Measurements from ENCODE around the gene IL17C. TPM values are rescaled to one million over a fixed set of nuclear protein-coding genes. Genes with fewer than 3 reads are reported as not detected.
"Not testable (repeated sequence)": the region's sequence is repeated elsewhere in the genome, so short reads cannot be mapped to it uniquely, and the experiment has no call there.

Gene IL17C
- polyA plus RNA-seq, 1 of the 3 experiments (the other 2 are of a cell fraction): 0.07 TPM

DNA sequence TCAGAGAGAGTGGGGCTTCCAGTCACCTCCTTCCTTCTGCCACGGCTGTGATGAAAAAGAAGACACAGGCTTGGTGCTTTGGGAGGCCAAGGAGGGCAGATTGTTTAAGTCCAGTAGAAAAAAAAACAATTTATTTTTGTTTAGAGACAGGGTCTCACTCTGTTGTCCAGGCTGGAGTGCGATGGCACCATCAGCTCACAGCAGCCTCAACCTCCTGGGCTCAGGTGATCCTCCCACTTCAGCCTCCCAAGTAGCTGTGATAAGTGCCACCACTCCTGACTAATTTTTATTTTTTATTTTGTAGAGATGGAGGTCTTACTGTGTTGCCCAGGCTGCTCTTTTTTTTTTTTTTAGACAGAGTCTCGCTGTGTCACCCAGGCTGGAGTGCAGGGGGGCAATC lies 27.2 kb downstream of the IL17C start:
- CTCF ChIA-PET: interaction anchor here (0.9 to 1.2 kb wide), 2 partner anchors 9 to 88 kb away, joined by 3 read pairs; no protein-coding TSS in a partner anchor
- H3K9me3 ChIP-seq: no peaks in the 10 kb centered on the region
- H3K4me2 ChIP-seq: no peak overlapping the region
- peaks cover 0 to 3% of the 10 kb centered on the region in 2 experiments for H3K36me3 ChIP-seq (replicated peaks in 1 of 2; ENCODE audit: control insufficient read depth in 1 of 2, insufficient read depth in 2 of 2, low read length in 1 of 2)
- TF ChIP-seq EP300 (IDR thresholded peaks at IDR 0.05; ENCODE audit: borderline replicate concordance in 1 of 2, low read depth in 1 of 2, low read length in 1 of 2) (no peak), RFX5 (IDR thresholded peaks at IDR 0.05; ENCODE audit: low read length) (no peak), EZH2phosphoT487 (IDR thresholded peaks at IDR 0.05; ENCODE audit: borderline replicate concordance, low read depth) (no peak), TAF1 (IDR thresholded peaks at IDR 0.05; ENCODE audit: borderline replicate concordance, low read depth, low read length) (no peak), CHD2 (IDR thresholded peaks at IDR 0.05; ENCODE audit: low read length, partially characterized antibody) (no peak), FOSL2 (IDR thresholded peaks at IDR 0.05; ENCODE audit: borderline replicate concordance, low read depth) (no peak), RXRA (IDR thresholded peaks at IDR 0.05; ENCODE audit: borderline replicate concordance, low read depth) (no peak), GATA2 (CRISPR knock-in tag; IDR thresholded peaks at IDR 0.05) (no peak), ELF1 (IDR thresholded peaks at IDR 0.05) (no peak)
- POLR2A ChIA-PET: no interaction called here
- H3K27me3 ChIP-seq (ENCODE audit: insufficient read depth): no peaks in the 10 kb centered on the region
- 95% methylated on average over 3 of the region's 3 CpGs for WGBS (ENCODE audit: low lambda C conversion rate)
- no peak overlapping the region for H2AFZ ChIP-seq (ENCODE audit: low read depth)
- H3F3A ChIP-seq (replicated peaks; ENCODE audit: insufficient read depth): peaks cover 4% of the 10 kb centered on the region
- peaks cover 6% of the 10 kb centered on the region for H3K79me2 ChIP-seq (ENCODE audit: insufficient read depth)
- no peak overlapping the region for H3K9ac ChIP-seq
- H3K27ac ChIP-seq (ENCODE audit: low read depth in 2 of 2, low read length in 1 of 2): no peak overlapping the region
- DNase-seq: no peak
- H4K20me1 ChIP-seq (ENCODE audit: insufficient read depth): no peaks in the 10 kb centered on the region
- H3K4me1 ChIP-seq (ENCODE audit: control insufficient read depth in 1 of 2, insufficient read depth in 2 of 2, low read depth in 1 of 2, low read length in 1 of 2): peaks cover 0 to 5% of the 10 kb centered on the region in 2 experiments; a peak in 1 of 4 replicates
- H3K9me2 ChIP-seq: no peaks in the 10 kb centered on the region
- H3K4me3 ChIP-seq (ENCODE audit: low read depth in 2 of 2, low read length in 1 of 2): no peak overlapping the region

GRCh38 chr16:88667461-88667860 lies 29.1 kb downstream of the IL17C start:
- Histone ChIP-seq H3K4me3 (ENCODE audit: low read depth in 2 of 2, low read length in 1 of 2) (no peak overlapping the region), H3K27me3 (ENCODE audit: insufficient read depth) (no peaks in the 10 kb centered on the region), H4K20me1 (ENCODE audit: insufficient read depth) (no peaks in the 10 kb centered on the region), H3K79me2 (ENCODE audit: insufficient read depth) (peaks cover 4% of the 10 kb centered on the region; the same call in 1 of the 2 replicates), H3K36me3 (replicated peaks in 1 of 2; ENCODE audit: control insufficient read depth in 1 of 2, insufficient read depth in 2 of 2, low read length in 1 of 2) (peaks cover 0 to 3% of the 10 kb centered on the region in 2 experiments), H2AFZ (ENCODE audit: low read depth) (no peak overlapping the region), H3K27ac (ENCODE audit: low read depth in 2 of 2, low read length in 1 of 2) (no peak overlapping the region), H3K9me3 (no peaks in the 10 kb centered on the region), H3K4me2 (no peak overlapping the region), H3K9me2 (no peaks in the 10 kb centered on the region), H3K9ac (no peak overlapping the region), H3K4me1 (ENCODE audit: control insufficient read depth in 1 of 2, insufficient read depth in 2 of 2, low read depth in 1 of 2, low read length in 1 of 2) (no peaks in the 10 kb centered on the region; a peak in 1 of 4 replicates), H3F3A (replicated peaks; ENCODE audit: insufficient read depth) (no peaks in the 10 kb centered on the region)
- ChIA-PET CTCF (no interaction called here), POLR2A (no interaction called here)
- TF ChIP-seq MXI1 (IDR thresholded peaks at IDR 0.05; ENCODE audit: low read depth, low read length): no peak
- TF ChIP-seq RAD21 (IDR thresholded peaks at IDR 0.05; ENCODE audit: low read length): peak; percentile 28
- 81% methylated on average over 4 of the region's 5 CpGs for WGBS (ENCODE audit: low lambda C conversion rate)
- DNase-seq: peak; percentile 65

DNA sequence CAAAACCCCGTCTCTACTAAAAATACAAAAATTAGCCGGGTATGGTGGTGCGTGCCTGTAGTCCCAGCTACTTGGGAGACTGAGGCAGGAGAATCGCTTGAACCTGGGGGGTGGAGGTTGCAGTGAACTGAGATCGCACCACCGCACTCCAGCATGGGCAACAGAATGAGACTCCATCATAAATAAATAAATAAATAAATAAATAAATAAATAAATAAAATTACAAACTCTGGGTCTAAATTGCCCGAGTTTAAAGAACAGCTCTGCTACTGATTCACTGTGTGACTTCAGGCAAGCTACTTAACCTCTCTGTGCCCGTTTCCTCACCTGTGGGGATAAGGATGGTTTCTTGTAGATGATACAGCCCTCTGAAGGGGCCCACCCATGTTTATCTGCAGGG lies 31.1 kb downstream of the IL17C start:
- H3K9me3 ChIP-seq; H3K27ac ChIP-seq (ENCODE audit: low read depth in 2 of 2, low read length in 1 of 2); H3K4me3 ChIP-seq (ENCODE audit: low read depth in 2 of 2, low read length in 1 of 2); H3K79me2 ChIP-seq (ENCODE audit: insufficient read depth); POLR2A ChIA-PET; H3K4me1 ChIP-seq (ENCODE audit: control insufficient read depth in 1 of 2, insufficient read depth in 2 of 2, low read depth in 1 of 2, low read length in 1 of 2); H3K9ac ChIP-seq; H3K36me3 ChIP-seq (replicated peaks in 1 of 2; ENCODE audit: control insufficient read depth in 1 of 2, insufficient read depth in 2 of 2, low read length in 1 of 2); H3F3A ChIP-seq (replicated peaks; ENCODE audit: insufficient read depth); DNase-seq; H3K27me3 ChIP-seq (ENCODE audit: insufficient read depth); H3K4me2 ChIP-seq; H4K20me1 ChIP-seq (ENCODE audit: insufficient read depth); H3K9me2 ChIP-seq; H2AFZ ChIP-seq (ENCODE audit: low read depth): not testable (repeated sequence)
- CTCF ChIA-PET: interaction anchor here (1.4 to 1.8 kb wide), 2 partner anchors 16 to 108 kb away, joined by 3 to 4 read pairs; no protein-coding TSS in a partner anchor
- 88% methylated on average over 8 of the region's 8 CpGs for WGBS (ENCODE audit: low lambda C conversion rate)

Data from SK-N-SH (cell line).